Measurements from ENCODE around the gene AK2.

The AK2 gene

GRCh38 chr1:33017175-33017574 is 19.5 kb downstream of the AK2 start:
- no peak for TF ChIP-seq OSR1 (CRISPR knock-in tag; IDR thresholded peaks at IDR 0.05)
- no peak for TF ChIP-seq GLIS3 (CRISPR knock-in tag; IDR thresholded peaks at IDR 0.05)
- no peak for TF ChIP-seq ZNF70 (CRISPR knock-in tag; IDR thresholded peaks at IDR 0.05)
- TF ChIP-seq TSHZ2 (CRISPR knock-in tag; IDR thresholded peaks at IDR 0.05): no peak
- no peak for TF ChIP-seq ZNF565 (CRISPR knock-in tag; conservative IDR thresholded peaks at IDR 0.05; ENCODE audit: low read depth)
- no peak for TF ChIP-seq BACH2 (CRISPR knock-in tag; IDR thresholded peaks at IDR 0.05; ENCODE audit: borderline replicate concordance)
- no peak for TF ChIP-seq CREB5 (CRISPR knock-in tag; IDR thresholded peaks at IDR 0.05; ENCODE audit: low read depth)

GRCh38 chr1:33015216-33015615 is 21.5 kb downstream of the AK2 start:
- TF ChIP-seq OSR1 (CRISPR knock-in tag; IDR thresholded peaks at IDR 0.05): no peak
- no peak for ATAC-seq

More at GRCh38 chr1:33017175-33017574, 19.5 kb downstream of the AK2 start:
- ATAC-seq: no peak

- ATAC-seq: 0 out of 3 replicates have a peak, but pooled peaks have one; percentile 27
- TF ChIP-seq BACH2 (CRISPR knock-in tag; IDR thresholded peaks at IDR 0.05; ENCODE audit: borderline replicate concordance): no peak
Measured at GRCh38 chr1:33014464-33015163, 22.1 kb downstream of the AK2 start.

GRCh38 chr1:33013791-33014190 is 22.9 kb downstream of the AK2 start:
- ATAC-seq: no peak
- TF ChIP-seq TOX (CRISPR knock-in tag; IDR thresholded peaks at IDR 0.05; ENCODE audit: borderline replicate concordance) (no peak), TCF4 (CRISPR knock-in tag; IDR thresholded peaks at IDR 0.05; ENCODE audit: borderline replicate concordance) (no peak), GLIS3 (CRISPR knock-in tag; IDR thresholded peaks at IDR 0.05) (no peak), POU6F1 (CRISPR knock-in tag; IDR thresholded peaks at IDR 0.05; ENCODE audit: borderline replicate concordance, low read depth) (no peak), ZFP30 (CRISPR knock-in tag; IDR thresholded peaks at IDR 0.05) (no peak), OSR1 (CRISPR knock-in tag; IDR thresholded peaks at IDR 0.05) (no peak), ESRRG (CRISPR knock-in tag; IDR thresholded peaks at IDR 0.05) (no peak), CSRNP3 (CRISPR knock-in tag; IDR thresholded peaks at IDR 0.05) (no peak), SNAI2 (CRISPR knock-in tag; IDR thresholded peaks at IDR 0.05) (no peak)

- TF ChIP-seq ZFP30 (CRISPR knock-in tag; IDR thresholded peaks at IDR 0.05): no peak
- TF ChIP-seq PATZ1 (CRISPR knock-in tag; IDR thresholded peaks at IDR 0.05; ENCODE audit: borderline replicate concordance): no peak
- ATAC-seq: no peak
Measured at GRCh38 chr1:33012165-33012564, 24.5 kb downstream of the AK2 start.

Measured in SK-N-SH treated with all-trans-retinoic acid at 6 μM for 48 hours (cell line).